GM20000 (cell line): ENCODE measurements around the gene DCLK1.

ENCODE experiments used
- DNase-seq: peaks from one replicate; pipeline ENCODE4 v3.0.0; 2012; ENCODE audit warnings: low spot score
- CTCF ChIP-seq: IDR thresholded peaks from 2 replicates; pipeline ENCODE4 v1.5.1; 2012; ENCODE audit warnings: mild to moderate bottlenecking, control low read depth; ENCODE audit errors: extremely low read depth, missing control alignments

The DCLK1 gene

GRCh38 chr13:35841060-35841521, 290.1 kb downstream of the DCLK1 start:
- no peak for TF ChIP-seq CTCF
- DNase-seq: no peak

GRCh38 chr13:35839806-35840205, 291.4 kb downstream of the DCLK1 start:
- no peak for TF ChIP-seq CTCF

GRCh38 chr13:35838356-35838755, 292.8 kb downstream of the DCLK1 start:
- no peak for TF ChIP-seq CTCF

More at GRCh38 chr13:35839806-35840205, 291.4 kb downstream of the DCLK1 start:
- DNase-seq: no peak

GRCh38 chr13:35836446-35836845, 294.7 kb downstream of the DCLK1 start:
- no peak for DNase-seq
- no peak for TF ChIP-seq CTCF

More at GRCh38 chr13:35838356-35838755, 292.8 kb downstream of the DCLK1 start:
- DNase-seq: no peak

- TF ChIP-seq CTCF: no peak
These were observed 295.2 kb downstream of the DCLK1 start for GRCh38 chr13:35835989-35836388.

GRCh38 chr13:35833608-35834275, 297.4 kb downstream of the DCLK1 start:
- no peak for DNase-seq
- no peak for TF ChIP-seq CTCF

More at GRCh38 chr13:35835989-35836388, 295.2 kb downstream of the DCLK1 start:
- no peak for DNase-seq

- no peak for DNase-seq
- no peak for TF ChIP-seq CTCF
These were observed 298.2 kb downstream of the DCLK1 start for GRCh38 chr13:35833031-35833430.
